Liver (tissue), 9 donors: ENCODE data around the gene P2RX7. TPM values are rescaled to one million over a fixed set of nuclear protein-coding genes. Genes with fewer than 3 reads are reported as not detected.
"Not testable (repeated sequence)": the region's sequence is repeated elsewhere in the genome, so short reads cannot be mapped to it uniquely, and the experiment has no call there.

Experiments
- DNase-seq: peaks from one replicate; pipeline ENCODE4 v3.0.0-alpha.2; 2017; ENCODE audit warnings: low spot score
- H3K27ac ChIP-seq, 2 donors: one replicate each; pipeline ENCODE4 v1.7.0; 2013; ENCODE audit warnings: inconsistent platforms in 2 of 2, low read length in 2 of 2, control low read depth in 1 of 2, low read depth in 1 of 2, mild to moderate bottlenecking in 1 of 2
- H3K27me3 ChIP-seq, 4 donors: one replicate each; pipeline versions ENCODE4 v1.6.1 to v1.7.0; 2013; ENCODE audit warnings: low read length in 3 of 4, inconsistent platforms in 1 of 4, mild to moderate bottlenecking in 1 of 4, moderate library complexity in 1 of 4; ENCODE audit not compliant: control insufficient read depth in 4 of 4, insufficient read depth in 4 of 4
- H3K36me3 ChIP-seq, 4 donors: one replicate each; pipeline versions ENCODE4 v1.6.1 to v1.7.0; 2013; ENCODE audit warnings: low read length in 3 of 4, mild to moderate bottlenecking in 3 of 4, low read depth in 1 of 4, moderate library complexity in 1 of 4; ENCODE audit not compliant: control insufficient read depth in 4 of 4, insufficient read depth in 3 of 4
- H3K4me1 ChIP-seq, 4 donors: one replicate each; pipeline versions ENCODE4 v1.6.1 to v1.7.0; 2013; ENCODE audit warnings: low read length in 3 of 4, mild to moderate bottlenecking in 3 of 4, moderate library complexity in 1 of 4; ENCODE audit not compliant: control insufficient read depth in 4 of 4, insufficient read depth in 4 of 4
- H3K4me3 ChIP-seq, 3 donors: one replicate each; pipeline versions ENCODE4 v1.6.1 to v1.7.0; 2013; ENCODE audit warnings: low read length in 3 of 3, control low read depth in 1 of 3, low read depth in 1 of 3, mild to moderate bottlenecking in 1 of 3
- H3K9ac ChIP-seq, 2 donors: one replicate each; pipeline ENCODE4 v1.7.0; 2013; ENCODE audit warnings: low read length in 2 of 2, mild to moderate bottlenecking in 2 of 2, moderate library complexity in 2 of 2, control low read depth in 1 of 2, low read depth in 1 of 2
- H3K9me3 ChIP-seq, 4 donors: one replicate each; pipeline versions ENCODE4 v1.6.1 to v1.7.0; 2013; ENCODE audit warnings: low read length in 3 of 4; ENCODE audit not compliant: control insufficient read depth in 4 of 4
- EGR1 ChIP-seq, 2 donors: IDR thresholded peaks; 2 replicates each; pipeline ENCODE4 v1.6.1; 2016 to 2018; ENCODE audit warnings: antibody characterized with exemption in 2 of 2, low read depth in 2 of 2
- FOXA1 ChIP-seq: IDR thresholded peaks from 2 replicates; pipeline ENCODE4 v1.6.1; 2016; ENCODE audit warnings: antibody characterized with exemption
- FOXA2 ChIP-seq: IDR thresholded peaks from 2 replicates; pipeline ENCODE4 v1.6.1; 2016; ENCODE audit warnings: antibody characterized with exemption
- GABPA ChIP-seq, 2 donors: IDR thresholded peaks in 1 of 2; conservative IDR thresholded peaks in 1 of 2; 2 replicates each; pipeline ENCODE4 v1.6.1; 2016; ENCODE audit warnings: antibody characterized with exemption in 2 of 2, mild to moderate bottlenecking in 1 of 2, moderate library complexity in 1 of 2
- HNF4A ChIP-seq, 2 donors: conservative IDR thresholded peaks; 2 replicates each; pipeline ENCODE4 v1.6.1; 2016; ENCODE audit warnings: antibody characterized with exemption in 2 of 2, mild to moderate bottlenecking in 2 of 2
- HNF4G ChIP-seq: IDR thresholded peaks from 2 replicates; pipeline ENCODE4 v1.6.1; 2016; ENCODE audit warnings: antibody characterized with exemption
- JUND ChIP-seq, 2 donors: IDR thresholded peaks; 2 replicates each; pipeline ENCODE4 v1.6.1; 2016; ENCODE audit warnings: antibody characterized with exemption in 2 of 2
- MAX ChIP-seq: IDR thresholded peaks from 2 replicates; pipeline ENCODE4 v1.6.1; 2016; ENCODE audit warnings: antibody characterized with exemption
- NR2F2 ChIP-seq: IDR thresholded peaks from 2 replicates; pipeline ENCODE4 v1.6.1; 2016; ENCODE audit warnings: antibody characterized with exemption
- RAD21 ChIP-seq, 2 donors: IDR thresholded peaks; 2 replicates each; pipeline ENCODE4 v1.6.1; 2016; ENCODE audit warnings: antibody characterized with exemption in 2 of 2, mild to moderate bottlenecking in 2 of 2
- REST ChIP-seq: IDR thresholded peaks from 2 replicates; pipeline ENCODE4 v1.6.1; 2016; ENCODE audit warnings: antibody characterized with exemption, mild to moderate bottlenecking
- SP1 ChIP-seq: IDR thresholded peaks from 2 replicates; pipeline ENCODE4 v1.6.1; 2018; ENCODE audit warnings: antibody characterized with exemption, mild to moderate bottlenecking
- TAF1 ChIP-seq: conservative IDR thresholded peaks from 2 replicates; pipeline ENCODE4 v1.6.1; 2016; ENCODE audit warnings: antibody characterized with exemption, mild to moderate bottlenecking
- YY1 ChIP-seq: IDR thresholded peaks from 2 replicates; pipeline ENCODE4 v1.6.1; 2016; ENCODE audit warnings: antibody characterized with exemption, mild to moderate bottlenecking
- WGBS: extraction: QIAGEN DNeasy Blood & Tissue Kit; methylation state at CpG from one replicate; pipeline ENCODE4 v1.1.7; 2013; 5-methylcytosine and 5-hydroxymethylcytosine counted together
- polyA plus RNA-seq, 2 donors: library from polyadenylated mRNA; stranded (reverse) in 1 of 2; unstranded in 1 of 2; fragments of 200-250 nt in 1 of 2; fragments of >200 nt in 1 of 2; fragmentation: Nextera tagmentation in 1 of 2; extraction: Ambion mirVana in 1 of 2; gene quantifications; one replicate each; pipeline versions ENCODE4 v1.2.1 to v1.2.3, GENCODE V29; 2013 to 2015
- total RNA-seq, 2 donors: library from RNA; depleted of rRNA; stranded (reverse); fragments of >200 nt; gene quantifications; one replicate each; pipeline ENCODE4 v1.2.3, GENCODE V29; 2014
- TF ChIP-seq, protein P1 (sequence below): IDR thresholded peaks from 2 replicates; pipeline ENCODE4 v1.6.1; 2016; ENCODE audit warnings: antibody characterized with exemption
- donor health status: healthy.
- donor health status: healthy.
- donor health status: healthy.
- donor health status: healthy.
- donor health status: healthy.

P2RX7 gene
- total and polyA plus RNA-seq, 4 donors, result 1.2 to 3.2 (median 2.2) TPM

GRCh38 chr12:121196902-121197301 lies 64.2 kb downstream of the P2RX7 start:
- no peak for TF ChIP-seq NR2F2
- TF ChIP-seq YY1, result no peak
- no peak for TF ChIP-seq MAX
- TF ChIP-seq JUND (IDR thresholded peaks at IDR 0.05), result no peak
- TF ChIP-seq EGR1 (IDR thresholded peaks at IDR 0.05; ENCODE audit: low read depth in 2 of 2), result no peak
- no peak for TF ChIP-seq SP1
- no peak for TF ChIP-seq FOXA2
- no peak for TF ChIP-seq HNF4G
- no peak for TF ChIP-seq HNF4A (conservative IDR thresholded peaks at IDR 0.05)
- TF ChIP-seq, protein P1, sequence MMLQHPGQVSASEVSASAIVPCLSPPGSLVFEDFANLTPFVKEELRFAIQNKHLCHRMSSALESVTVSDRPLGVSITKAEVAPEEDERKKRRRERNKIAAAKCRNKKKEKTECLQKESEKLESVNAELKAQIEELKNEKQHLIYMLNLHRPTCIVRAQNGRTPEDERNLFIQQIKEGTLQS, result no peak
- Histone ChIP-seq H3K9ac (no peak overlapping the region), H3K27ac (no peak overlapping the region), H3K4me3 (no peak overlapping the region), H3K27me3 (no peaks in the 10 kb centered on the region), H3K9me3 (no peaks in the 10 kb centered on the region), H3K4me1 (no peaks in the 10 kb centered on the region), H3K36me3 (no peaks in the 10 kb centered on the region)
- 77% methylated on average over 6 of the region's 6 CpGs for WGBS
- no peak for DNase-seq

GRCh38 chr12:121198949-121199348 lies 66.3 kb downstream of the P2RX7 start:
- H3K9me3 ChIP-seq, result no peaks in the 10 kb centered on the region
- no peak for TF ChIP-seq SP1
- TF ChIP-seq EGR1 (IDR thresholded peaks at IDR 0.05; ENCODE audit: low read depth in 2 of 2), result no peak
- no peak for TF ChIP-seq FOXA2
- no peak for TF ChIP-seq FOXA1
- TF ChIP-seq REST, result no peak
- TF ChIP-seq TAF1, result no peak
- TF ChIP-seq RAD21 (IDR thresholded peaks at IDR 0.05), result no peak
- TF ChIP-seq NR2F2, result no peak
- TF ChIP-seq, protein P1, result no peak
- no peak for TF ChIP-seq HNF4A (conservative IDR thresholded peaks at IDR 0.05)
- no peak for TF ChIP-seq GABPA (IDR thresholded peaks at IDR 0.05 in 1 of 2, conservative IDR thresholded peaks at IDR 0.05 in 1 of 2)
- TF ChIP-seq MAX, result no peak
- no peaks in the 10 kb centered on the region for H3K36me3 ChIP-seq
- H3K27ac ChIP-seq, result no peak overlapping the region
- H3K4me3 ChIP-seq, result no peak overlapping the region
- DNase-seq, result no peak
- H3K9ac ChIP-seq, result no peak overlapping the region
- 79% methylated on average over 7 of the region's 7 CpGs for WGBS
- H3K27me3 ChIP-seq, result no peaks in the 10 kb centered on the region
- no peaks in the 10 kb centered on the region for H3K4me1 ChIP-seq

- not testable (repeated sequence) for H3K36me3 ChIP-seq, H3K9ac ChIP-seq, H3K4me1 ChIP-seq, H3K27me3 ChIP-seq, H3K27ac ChIP-seq, DNase-seq, H3K9me3 ChIP-seq, H3K4me3 ChIP-seq
- WGBS, result 94% methylated on average over 6 of the region's 6 CpGs
Observed at GRCh38 chr12:121201140-121201539, 68.5 kb downstream of the P2RX7 start.
